Mononuclear cell (primary cell): ENCODE data around the gene PNP. TPM values are rescaled to one million over a fixed set of nuclear protein-coding genes. Genes with fewer than 3 reads are reported as not detected.
"Not testable (repeated sequence)": the region's sequence is repeated elsewhere in the genome, so short reads cannot be mapped to it uniquely, and the experiment has no call there.

Experiments used
- H3K27me3 ChIP-seq: 2 replicates; pipeline ENCODE4 v1.6.0; 2011; ENCODE audit warnings: low read length, control low read depth; ENCODE audit not compliant: insufficient read depth
- H3K4me1 ChIP-seq: 2 replicates; pipeline ENCODE4 v1.5.1; 2011; ENCODE audit warnings: mild to moderate bottlenecking, low read length, control low read depth; ENCODE audit not compliant: insufficient read depth
- H3K4me3 ChIP-seq: 2 replicates; pipeline ENCODE4 v1.5.1; 2011; ENCODE audit warnings: mild to moderate bottlenecking, low read length, moderate library complexity
- H3K9me3 ChIP-seq: 2 replicates; pipeline ENCODE4 v1.5.1; 2011; ENCODE audit warnings: low read depth, mild to moderate bottlenecking, control low read depth, low read length
- total RNA-seq: library from RNA; depleted of rRNA; stranded (reverse); fragments of >200 nt; gene quantifications from one replicate; pipeline ENCODE4 v1.2.3, GENCODE V29; 2012

Gene PNP
- total RNA-seq, 1 donor, result 144 TPM

DNA sequence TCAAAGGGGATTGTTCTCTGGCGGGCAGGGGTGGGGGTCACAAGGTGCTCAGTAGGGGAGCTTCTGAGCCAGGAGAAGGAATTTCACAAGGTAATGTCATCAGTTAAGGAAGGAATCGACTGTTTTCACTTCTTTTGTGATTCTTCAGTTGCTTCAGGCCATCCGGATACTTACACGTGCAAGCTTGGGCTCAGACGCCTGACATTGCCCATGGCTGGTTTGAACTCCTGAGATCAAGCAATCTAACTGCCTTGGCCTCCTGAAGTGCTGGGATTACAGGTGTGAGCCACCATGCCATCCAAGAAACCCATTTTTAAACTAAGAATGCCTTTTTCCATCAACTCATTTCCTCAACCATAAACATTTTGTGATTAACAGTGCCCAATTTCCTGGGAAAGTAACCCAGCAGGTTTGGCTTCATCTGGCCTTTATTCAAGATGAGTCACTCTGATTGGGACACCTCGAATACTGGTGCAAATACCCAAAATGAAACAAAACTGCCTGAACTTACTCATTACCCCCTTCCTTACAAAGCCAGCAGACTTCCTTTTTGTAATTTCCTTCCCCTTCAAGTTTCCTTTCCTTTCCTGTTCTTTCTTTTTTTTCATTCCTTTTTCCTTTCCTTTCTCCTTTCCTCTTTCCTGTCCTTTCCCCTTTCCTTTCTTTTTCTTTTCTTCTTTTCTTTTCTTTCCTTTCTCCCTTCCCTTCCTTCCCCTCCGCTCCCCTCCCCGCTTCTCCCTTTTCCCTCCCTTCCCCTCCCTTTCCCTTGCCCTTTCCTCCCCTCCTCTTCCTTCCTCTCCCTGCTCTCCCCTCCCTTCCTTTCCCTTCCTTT is 25.9 kb downstream of the PNP start:
- no peaks in the 10 kb centered on the region for H3K9me3 ChIP-seq

DNA sequence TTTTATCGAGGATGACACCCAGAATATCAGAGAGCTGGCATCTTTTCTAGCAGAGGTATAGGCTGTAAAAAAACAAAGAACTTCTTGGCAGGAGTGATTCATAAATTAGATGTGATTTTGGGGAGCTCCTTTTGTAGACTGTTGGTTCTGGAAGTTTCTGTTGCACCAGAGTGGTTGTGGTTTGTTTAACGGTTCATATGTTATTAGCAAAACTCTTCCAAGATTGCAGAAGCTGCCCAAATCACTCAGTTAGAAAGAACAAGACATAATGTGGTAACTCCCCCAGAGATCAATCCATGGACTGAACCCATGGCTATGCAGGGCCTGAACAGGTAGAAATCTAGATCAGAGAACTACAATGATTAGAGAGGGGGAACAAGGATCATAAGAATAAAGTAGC is 29.4 kb downstream of the PNP start:
- Histone ChIP-seq H3K4me1 (peaks cover 37% of the 10 kb centered on the region), H3K9me3 (no peaks in the 10 kb centered on the region), H3K27me3 (no peaks in the 10 kb centered on the region), H3K4me3 (no peak overlapping the region)

More for the DNA sequence above, 25.9 kb downstream of the PNP start:
- Histone ChIP-seq H3K4me3 (no peak overlapping the region), H3K27me3 (no peaks in the 10 kb centered on the region), H3K4me1 (peaks cover 65% of the 10 kb centered on the region)

DNA sequence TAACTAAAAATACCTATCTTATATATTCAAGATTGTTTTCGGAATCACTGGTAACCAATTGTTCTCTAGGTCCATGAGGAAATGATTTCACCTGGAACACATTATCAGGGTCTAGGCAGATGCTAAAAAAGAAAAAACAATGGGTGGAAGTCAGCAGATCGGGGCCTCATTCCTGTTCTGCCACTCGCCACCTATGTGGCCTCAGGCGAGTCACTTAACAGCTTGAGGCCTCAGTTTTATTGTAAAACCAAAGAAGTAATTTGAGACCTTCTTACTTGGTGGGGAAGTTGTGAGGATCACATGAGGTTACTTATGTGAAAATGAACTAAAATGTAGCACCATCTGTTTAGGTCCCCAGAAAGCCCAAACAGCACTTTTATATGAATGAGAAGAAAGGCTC is 29.9 kb downstream of the PNP start:
- peaks cover 37% of the 10 kb centered on the region for H3K4me1 ChIP-seq

DNA sequence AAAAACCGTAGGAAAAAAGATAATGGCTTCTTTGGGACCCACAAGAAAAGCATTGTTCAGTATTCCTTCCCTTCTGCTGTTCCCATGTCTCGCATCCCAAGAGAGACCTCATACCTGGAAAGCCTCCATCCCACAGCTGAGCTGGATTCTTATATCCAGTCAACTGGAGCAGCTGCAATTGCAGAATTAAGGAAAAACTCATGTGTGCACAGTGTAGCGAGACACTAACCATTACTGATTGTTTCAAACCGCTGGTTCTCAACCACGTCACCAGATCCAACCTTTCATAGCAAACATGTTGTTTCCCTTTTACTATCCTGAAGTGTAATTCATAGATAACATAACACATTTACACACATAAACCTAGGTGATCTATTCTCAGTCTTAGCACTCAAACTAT is 30.7 kb downstream of the PNP start:
- H3K4me3 ChIP-seq, result no peak overlapping the region
- H3K4me1 ChIP-seq, result peaks cover 30% of the 10 kb centered on the region
- no peaks in the 10 kb centered on the region for H3K9me3 ChIP-seq
- H3K27me3 ChIP-seq, result no peaks in the 10 kb centered on the region

More for the DNA sequence above, 29.9 kb downstream of the PNP start:
- Histone ChIP-seq H3K9me3 (no peaks in the 10 kb centered on the region), H3K4me3 (no peak overlapping the region), H3K27me3 (no peaks in the 10 kb centered on the region)

DNA sequence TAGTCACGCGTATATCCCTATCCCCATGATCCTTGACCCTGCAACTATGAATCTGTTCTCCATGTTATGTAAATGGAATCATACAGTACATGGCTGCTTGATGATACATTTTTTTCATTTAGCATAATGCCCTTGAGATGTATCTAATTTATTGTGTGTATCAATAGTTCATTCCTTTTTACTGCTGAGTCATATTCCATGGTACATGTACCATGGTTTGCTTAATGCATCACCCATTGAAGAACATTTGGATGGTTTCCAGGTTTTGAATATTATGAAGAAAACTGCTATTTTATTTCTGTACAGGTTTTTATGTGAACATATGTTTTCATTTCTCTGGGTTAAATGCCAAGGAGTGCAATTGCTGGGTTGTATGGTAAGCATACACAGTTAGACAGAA is 32.1 kb downstream of the PNP start:
- H3K4me1 ChIP-seq, result peaks cover 18% of the 10 kb centered on the region
- H3K9me3 ChIP-seq, result no peaks in the 10 kb centered on the region

DNA sequence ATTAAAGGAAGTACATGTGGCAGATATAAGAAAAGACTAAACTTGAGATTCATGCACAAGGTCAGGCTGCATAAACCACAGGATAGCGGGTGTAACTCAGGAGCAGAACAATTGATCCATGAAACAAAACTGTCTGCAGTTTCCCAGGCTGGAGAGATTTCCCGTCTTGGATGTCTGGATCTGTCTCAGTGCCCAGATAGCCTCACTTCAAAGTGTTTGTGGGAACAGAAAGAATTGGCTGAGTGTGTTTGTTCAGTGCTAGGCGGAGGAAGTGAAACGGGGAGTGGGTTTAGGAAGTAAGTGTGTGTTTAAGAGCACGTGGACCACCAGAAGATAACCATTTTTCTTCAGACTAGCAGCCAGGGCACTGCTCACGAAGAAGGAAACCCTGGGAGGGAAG is 34.7 kb downstream of the PNP start:
- H3K4me3 ChIP-seq, result no peak overlapping the region
- H3K27me3 ChIP-seq, result no peaks in the 10 kb centered on the region
- H3K4me1 ChIP-seq, result peaks cover 12% of the 10 kb centered on the region
- no peaks in the 10 kb centered on the region for H3K9me3 ChIP-seq

More for the DNA sequence above, 32.1 kb downstream of the PNP start:
- Histone ChIP-seq H3K4me3 (no peak overlapping the region), H3K27me3 (no peaks in the 10 kb centered on the region)

DNA sequence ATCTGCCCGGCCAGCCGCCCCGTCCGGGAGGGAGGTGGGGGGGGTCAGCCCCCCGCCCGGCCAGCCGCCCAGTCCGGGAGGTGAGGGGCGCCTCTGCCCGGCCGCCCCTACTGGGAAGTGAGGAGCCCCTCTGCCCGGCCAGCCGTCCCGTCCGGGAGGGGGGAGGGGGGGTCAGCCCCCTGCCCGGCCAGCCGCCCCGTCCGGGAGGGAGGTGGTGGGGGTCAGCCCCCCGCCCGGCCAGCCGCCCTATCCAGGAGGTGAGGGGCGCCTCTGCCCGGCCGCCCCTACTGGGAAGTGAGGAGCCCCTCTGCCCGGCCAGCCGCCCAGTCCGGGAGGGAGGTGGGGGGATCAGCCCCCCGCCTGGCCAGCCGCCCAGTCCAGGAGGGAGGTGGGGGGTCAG is 37.1 kb downstream of the PNP start:
- not testable (repeated sequence) for H3K4me3 ChIP-seq, H3K27me3 ChIP-seq, H3K9me3 ChIP-seq, H3K4me1 ChIP-seq

DNA sequence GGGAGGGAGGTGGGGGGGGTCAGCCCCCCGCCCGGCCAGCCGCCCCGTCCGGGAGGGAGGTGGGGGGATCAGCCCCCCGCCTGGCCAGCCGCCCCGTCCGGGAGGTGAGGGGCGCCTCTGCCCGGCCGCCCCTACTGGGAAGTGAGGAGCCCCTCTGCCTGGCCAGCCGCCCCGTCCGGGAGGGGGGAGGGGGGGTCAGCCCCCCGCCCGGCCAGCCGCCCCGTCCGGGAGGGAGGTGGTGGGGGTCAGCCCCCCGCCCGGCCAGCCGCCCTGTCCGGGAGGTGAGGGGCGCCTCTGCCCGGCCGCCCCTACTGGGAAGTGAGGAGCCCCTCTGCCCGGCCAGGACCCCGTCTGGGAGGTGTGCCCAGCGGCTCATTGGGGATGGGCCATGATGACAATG is 37.5 kb downstream of the PNP start:
- H3K4me1 ChIP-seq, H3K9me3 ChIP-seq, H3K4me3 ChIP-seq, H3K27me3 ChIP-seq: not testable (repeated sequence)

DNA sequence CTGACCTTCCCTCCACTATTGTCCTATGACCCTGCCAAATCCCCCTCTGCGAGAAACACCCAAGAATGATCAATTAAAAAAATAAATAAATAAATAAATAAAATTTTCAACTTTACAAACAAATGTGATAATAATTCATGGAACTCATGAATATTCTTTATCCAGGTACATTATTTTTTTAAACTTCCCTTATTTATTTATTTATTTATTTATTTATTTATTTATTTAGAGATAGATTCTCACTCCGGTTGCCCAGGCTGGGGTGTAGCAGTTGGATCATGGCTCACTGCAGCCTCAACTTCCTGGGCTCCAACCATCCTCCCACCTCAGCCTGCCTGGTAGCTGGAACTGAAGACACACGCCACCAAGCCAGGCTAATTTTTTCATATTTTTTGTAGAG is 38.3 kb downstream of the PNP start:
- not testable (repeated sequence) for H3K9me3 ChIP-seq, H3K4me1 ChIP-seq, H3K27me3 ChIP-seq, H3K4me3 ChIP-seq

DNA sequence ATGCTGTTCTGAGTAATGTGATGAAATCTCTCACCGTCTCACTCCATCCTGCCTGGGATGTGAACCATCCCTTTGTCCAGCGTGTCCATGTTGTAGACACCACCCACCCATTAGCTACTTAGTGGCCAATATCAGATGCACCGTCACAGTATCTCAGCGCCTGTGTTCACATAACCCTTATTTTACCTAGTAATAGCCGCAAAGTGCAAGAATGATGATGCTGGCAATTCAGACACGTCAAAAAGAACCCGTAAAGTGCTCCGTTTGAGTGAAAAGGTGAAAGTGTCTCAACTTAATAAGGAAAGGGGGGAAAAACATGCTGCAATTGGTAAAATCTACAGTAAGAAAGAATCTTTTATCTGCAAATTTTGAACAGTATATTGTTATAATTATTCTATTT is 39.2 kb downstream of the PNP start:
- peaks cover 6% of the 10 kb centered on the region for H3K4me1 ChIP-seq
- H3K4me3 ChIP-seq, result no peak overlapping the region
- H3K27me3 ChIP-seq, result no peaks in the 10 kb centered on the region
- H3K9me3 ChIP-seq, result no peaks in the 10 kb centered on the region

DNA sequence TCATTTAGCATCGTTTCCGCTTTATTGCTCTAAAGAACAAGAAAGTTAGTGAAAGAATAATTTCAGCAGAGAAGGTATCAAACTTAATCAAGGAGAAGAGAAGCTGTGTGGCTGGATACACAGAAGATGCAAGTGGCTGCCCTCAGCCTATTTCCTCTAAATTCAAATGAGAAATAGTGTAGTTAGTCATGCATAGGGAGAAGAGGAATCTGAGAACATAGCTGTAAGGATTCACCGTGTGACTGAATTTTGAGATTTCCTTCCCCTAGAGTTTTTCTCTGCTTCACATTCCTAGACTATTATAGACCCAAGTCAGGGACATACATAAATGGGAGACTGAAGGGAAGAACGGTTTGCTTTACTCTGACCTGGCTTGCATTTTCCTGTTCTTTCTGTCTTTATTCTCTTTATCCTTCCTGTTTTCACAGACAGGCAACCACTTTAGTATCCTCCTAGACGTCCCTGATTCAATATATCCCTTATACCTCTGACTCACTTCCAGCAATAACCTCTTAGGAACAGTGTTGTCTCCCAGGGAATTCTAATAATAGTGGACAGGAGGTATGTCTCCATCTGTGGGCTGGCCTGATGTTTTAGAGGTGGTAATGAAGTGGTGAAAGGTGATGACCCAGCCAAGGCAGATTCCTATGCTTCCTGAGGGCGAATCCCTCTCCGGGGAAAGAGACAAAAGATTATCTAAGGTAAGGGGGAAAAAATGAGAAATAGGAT is 43.1 kb downstream of the PNP start:
- H3K9me3 ChIP-seq, result no peaks in the 10 kb centered on the region
- no peak overlapping the region for H3K4me3 ChIP-seq
- H3K27me3 ChIP-seq, result no peaks in the 10 kb centered on the region
- no peaks in the 10 kb centered on the region for H3K4me1 ChIP-seq

DNA sequence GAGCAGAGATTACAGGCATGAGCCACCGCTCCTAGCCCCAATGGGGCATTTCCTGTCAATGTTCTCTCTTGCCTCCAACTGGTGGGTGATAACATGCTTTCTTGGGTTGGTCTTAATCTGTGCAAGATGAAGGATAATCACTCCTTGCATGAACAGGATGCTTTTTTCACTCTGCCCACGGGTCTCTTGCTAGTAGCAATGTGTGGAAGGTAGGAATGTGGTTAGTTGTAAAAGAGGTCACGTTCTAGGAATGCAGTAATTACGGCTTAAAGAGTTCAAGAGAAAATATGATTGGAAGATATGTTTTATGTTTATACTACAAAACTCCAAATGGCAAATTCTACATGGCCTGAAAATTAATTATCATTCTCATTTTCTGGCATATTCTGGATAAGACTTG is 46.6 kb downstream of the PNP start:
- Histone ChIP-seq H3K4me1 (no peaks in the 10 kb centered on the region), H3K9me3 (no peaks in the 10 kb centered on the region), H3K27me3 (no peaks in the 10 kb centered on the region), H3K4me3 (no peak overlapping the region)

DNA sequence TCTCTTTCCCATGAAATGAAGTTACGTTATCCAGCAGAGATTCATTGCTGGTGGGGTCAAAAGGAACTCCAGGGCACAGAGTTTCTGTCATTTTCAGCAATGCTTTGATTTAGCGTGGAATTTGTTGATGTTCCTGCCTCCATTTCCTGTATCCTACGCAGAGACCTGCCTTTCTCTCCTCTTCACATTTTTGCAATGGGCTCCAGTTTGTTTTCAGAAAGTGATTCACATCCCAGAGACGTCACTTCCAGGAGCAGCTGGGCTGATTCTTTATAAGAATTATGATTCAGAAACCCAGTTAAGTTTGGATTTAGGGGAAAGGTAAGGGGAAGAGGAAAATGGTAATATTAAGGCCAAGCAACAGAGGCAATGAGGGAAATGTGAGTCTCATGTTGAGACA is 47.7 kb downstream of the PNP start:
- Histone ChIP-seq H3K4me3 (no peak overlapping the region), H3K9me3 (no peaks in the 10 kb centered on the region), H3K27me3 (no peaks in the 10 kb centered on the region), H3K4me1 (no peaks in the 10 kb centered on the region)

DNA sequence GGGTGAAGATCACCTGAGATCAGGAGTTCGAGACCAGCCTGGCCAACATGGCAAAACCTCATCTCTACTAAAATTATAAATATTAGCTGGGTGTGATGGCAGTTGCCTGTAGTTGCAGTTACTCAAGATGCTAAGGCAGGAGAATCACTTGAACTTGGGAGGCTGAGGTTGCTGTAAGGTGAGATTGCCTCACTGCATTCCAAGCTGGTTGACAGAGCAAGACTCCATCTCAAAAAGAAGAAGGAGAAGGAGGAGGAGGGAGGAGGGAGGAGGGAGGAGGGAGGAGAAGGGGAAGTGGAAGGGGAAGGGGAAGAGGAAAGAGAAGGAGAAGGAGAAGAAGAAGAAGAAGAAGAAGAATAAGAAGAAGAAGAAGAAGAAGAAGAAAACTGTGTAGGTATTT is 53.1 kb downstream of the PNP start:
- Histone ChIP-seq H3K4me3 (no peak overlapping the region), H3K9me3 (no peaks in the 10 kb centered on the region)

DNA sequence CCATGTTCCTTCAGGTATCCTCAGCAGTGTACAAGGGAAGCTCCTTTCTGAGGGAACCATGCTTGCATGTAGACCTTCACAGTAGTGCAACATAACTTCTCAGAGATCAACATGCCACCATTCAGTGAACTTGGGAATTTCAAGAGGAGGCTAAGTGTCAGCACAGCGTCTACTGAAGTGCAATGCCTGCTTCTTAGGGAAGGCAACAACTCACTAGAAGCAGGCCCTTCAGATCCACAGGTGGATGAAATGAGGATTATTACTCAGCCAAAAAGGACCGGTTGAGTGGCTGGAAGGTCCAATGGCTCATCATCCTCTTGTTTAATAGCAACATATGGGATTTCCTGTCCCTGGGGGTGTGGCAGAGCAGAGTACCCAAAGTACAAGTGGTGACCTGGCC is 54.8 kb downstream of the PNP start:
- no peaks in the 10 kb centered on the region for H3K9me3 ChIP-seq
- no peaks in the 10 kb centered on the region for H3K4me1 ChIP-seq
- no peak overlapping the region for H3K4me3 ChIP-seq
- peaks cover 3% of the 10 kb centered on the region for H3K27me3 ChIP-seq

More for the DNA sequence above, 53.1 kb downstream of the PNP start:
- Histone ChIP-seq H3K4me1 (no peaks in the 10 kb centered on the region), H3K27me3 (peaks cover under 1% of the 10 kb centered on the region)
